IMR-90 (cell line): Measurements from ENCODE around the gene PAQR7. TPM values are rescaled to one million over a fixed set of nuclear protein-coding genes. Genes with fewer than 3 reads are reported as not detected.

Experiments
- ATAC-seq: fragments of 200-7000 bp; cut with Tn5 transposase; 2 replicates; pipeline ENCODE4 v1.9.1; 2020; ENCODE audit warnings: low read depth, mild to moderate bottlenecking, moderate library complexity
- BruUV-seq: library from RNA; stranded (reverse); fragments of 400-500 nt; replicated peaks from 2 replicates; lab custom pipeline; 2021; lab: Mats Ljungman, UMichigan
- CTCF ChIA-PET: fragments of 300-600 bp; formaldehyde crosslinking; extraction: SDS; loops from one replicate; lab custom pipeline; 2021; ENCODE audit warnings: antibody characterized with exemption; lab: Yijun Ruan, JAX
- POLR2A ChIA-PET: fragments of 300-600 bp; sonication (Branson Sonifier 250); formaldehyde crosslinking; loops from one replicate; lab custom pipeline; 2022; ENCODE audit warnings: antibody characterized with exemption; ENCODE audit not compliant: unreplicated experiment; lab: Charles Lee
- DNase-seq: peaks from one replicate; pipeline ENCODE4 v3.0.0; 2013
- H2AFZ ChIP-seq: replicated peaks from 2 replicates; pipeline ENCODE3; 2013; ENCODE audit warnings: low read length, mild to moderate bottlenecking; ENCODE audit not compliant: poor library complexity
- H2AK5ac ChIP-seq: 2 replicates; pipeline ENCODE4 v1.6.1; 2013; ENCODE audit warnings: low read depth, low read length, inconsistent platforms
- H2AK9ac ChIP-seq: replicated peaks from 2 replicates; pipeline ENCODE3; 2013; ENCODE audit warnings: mild to moderate bottlenecking, low read depth, low read length, moderate library complexity; ENCODE audit not compliant: poor library complexity
- H2BK120ac ChIP-seq: 2 replicates; pipeline ENCODE4 v1.6.1; 2013; ENCODE audit warnings: low read depth, low read length, inconsistent platforms
- H2BK15ac ChIP-seq: 3 replicates; pipeline ENCODE4 v1.6.1; 2013; ENCODE audit warnings: low read depth, low read length, inconsistent platforms
- H2BK20ac ChIP-seq: 2 replicates; pipeline ENCODE4 v1.6.1; 2013; ENCODE audit warnings: low read depth, mild to moderate bottlenecking, inconsistent platforms, low read length, moderate library complexity
- H2BK5ac ChIP-seq: 2 replicates; pipeline ENCODE4 v1.6.1; 2013; ENCODE audit warnings: mild to moderate bottlenecking, low read depth, low read length, inconsistent platforms; ENCODE audit not compliant: poor library complexity, severe bottlenecking
- H3K14ac ChIP-seq: replicated peaks from 2 replicates; pipeline ENCODE4 v1.6.1; 2013; ENCODE audit warnings: low read depth, low read length, inconsistent platforms
- H3K18ac ChIP-seq: 2 replicates; pipeline ENCODE4 v1.6.1; 2013; ENCODE audit warnings: low read depth, low read length, control low read depth
- H3K23ac ChIP-seq: 2 replicates; pipeline ENCODE4 v1.6.1; 2013; ENCODE audit warnings: low read depth, low read length, inconsistent platforms
- H3K27ac ChIP-seq: 2 replicates; pipeline ENCODE4 v1.5.1; 2013; ENCODE audit warnings: mild to moderate bottlenecking, control low read depth, low read length; ENCODE audit not compliant: insufficient read depth
- H3K27me3 ChIP-seq: 2 replicates; pipeline ENCODE4 v1.6.1; 2013; ENCODE audit warnings: low read length; ENCODE audit not compliant: control insufficient read depth, insufficient read depth
- H3K36me3 ChIP-seq: 2 replicates; pipeline ENCODE4 v1.6.1; 2013; ENCODE audit warnings: low read length, mixed read lengths; ENCODE audit not compliant: control insufficient read depth, insufficient read depth
- H3K4ac ChIP-seq: 2 replicates; pipeline ENCODE4 v1.6.1; 2013; ENCODE audit warnings: low read depth, low read length, inconsistent platforms
- H3K4me1 ChIP-seq: 2 replicates; pipeline ENCODE4 v1.6.1; 2013; ENCODE audit warnings: low read length, mixed read lengths; ENCODE audit not compliant: control insufficient read depth, insufficient read depth
- H3K4me2 ChIP-seq: 2 replicates; pipeline ENCODE4 v1.6.1; 2013; ENCODE audit warnings: low read depth, mild to moderate bottlenecking, control low read depth, low read length, moderate library complexity
- H3K4me3 ChIP-seq: 2 replicates; pipeline ENCODE4 v1.5.1; 2013; ENCODE audit warnings: low read depth, mild to moderate bottlenecking, control low read depth, low read length, moderate library complexity; ENCODE audit not compliant: insufficient read depth
- H3K56ac ChIP-seq: 2 replicates; pipeline ENCODE4 v1.6.1; 2013; ENCODE audit warnings: low read length, inconsistent platforms; ENCODE audit not compliant: insufficient read depth; ENCODE audit errors: extremely low read depth
- H3K79me1 ChIP-seq, 2 experiments: 2 replicates each; pipeline ENCODE4 v1.6.1; 2013; ENCODE audit warnings: low read length in 2 of 2, inconsistent platforms in 1 of 2, low read depth in 1 of 2
- H3K9ac ChIP-seq: 2 replicates; pipeline ENCODE4 v1.6.1; 2013; ENCODE audit warnings: low read depth, low read length, control low read depth
- H3K9me1 ChIP-seq: 2 replicates; pipeline ENCODE4 v1.6.1; 2013; ENCODE audit warnings: low read length, inconsistent platforms; ENCODE audit not compliant: insufficient read depth
- H3K9me3 ChIP-seq: 2 replicates; pipeline ENCODE4 v1.6.1; 2013; ENCODE audit warnings: low read length; ENCODE audit not compliant: control insufficient read depth, insufficient read depth
- H4K20me1 ChIP-seq: 2 replicates; pipeline ENCODE4 v1.6.1; 2013; ENCODE audit warnings: low read length, inconsistent platforms; ENCODE audit not compliant: insufficient read depth
- H4K5ac ChIP-seq: 2 replicates; pipeline ENCODE4 v1.6.1; 2013; ENCODE audit warnings: mild to moderate bottlenecking, low read depth, low read length, control low read depth
- H4K8ac ChIP-seq, 2 experiments: 2 replicates each; pipeline ENCODE4 v1.6.1; 2013; ENCODE audit warnings: low read depth in 2 of 2, low read length in 2 of 2, control low read depth in 1 of 2, inconsistent platforms in 1 of 2
- H4K91ac ChIP-seq: 2 replicates; pipeline ENCODE4 v1.6.1; 2013; ENCODE audit warnings: low read depth, low read length, inconsistent platforms; ENCODE audit not compliant: insufficient read depth
- CEBPB ChIP-seq: IDR thresholded peaks from 2 replicates; pipeline ENCODE4 v1.6.1; 2012; ENCODE audit warnings: low read depth, low read length, improper control_type of control experiment
- CTCF ChIP-seq: conservative IDR thresholded peaks from 2 replicates; pipeline ENCODE4 v1.5.1; 2012; ENCODE audit warnings: mild to moderate bottlenecking, low read depth, low read length, improper control_type of control experiment
- ELK1 ChIP-seq: fragments of 150-350 bp; IDR thresholded peaks from 2 replicates; pipeline ENCODE4 v1.6.1; 2016; ENCODE audit warnings: low read depth, mild to moderate bottlenecking, low read length, moderate library complexity, borderline replicate concordance
- MAFK ChIP-seq: IDR thresholded peaks from 2 replicates; pipeline ENCODE4 v1.6.1; 2012; ENCODE audit warnings: low read depth, low read length, improper control_type of control experiment
- MXI1 ChIP-seq: IDR thresholded peaks from 2 replicates; pipeline ENCODE4 v1.6.1; 2012; ENCODE audit warnings: low read depth, mild to moderate bottlenecking, low read length, moderate library complexity, borderline replicate concordance
- NFE2L2 ChIP-seq: fragments of 150-350 bp; IDR thresholded peaks from 2 replicates; pipeline ENCODE4 v1.6.1; 2016; ENCODE audit warnings: low read depth, mild to moderate bottlenecking, low read length
- POLR2A ChIP-seq: IDR thresholded peaks from 2 replicates; pipeline ENCODE4 v1.6.1; 2012; ENCODE audit warnings: mild to moderate bottlenecking, low read depth, low read length
- RCOR1 ChIP-seq: IDR thresholded peaks from 2 replicates; pipeline ENCODE4 v1.6.1; 2012; ENCODE audit warnings: mild to moderate bottlenecking, low read length, improper control_type of control experiment; ENCODE audit not compliant: insufficient replicate concordance
- RFX5 ChIP-seq: IDR thresholded peaks from 2 replicates; pipeline ENCODE4 v1.8.0; 2012; ENCODE audit warnings: low read depth, mild to moderate bottlenecking, low read length, moderate library complexity
- WGBS, 2 experiments: methylation state at CpG; one replicate each; pipeline versions ENCODE4 v1.1.5 to v1.1.7; 2013; ENCODE audit warnings: missing lambda C conversion rate in 2 of 2; ENCODE audit not compliant: insufficient read length in 1 of 2; ENCODE audit errors: extremely low coverage in 2 of 2; 5-methylcytosine and 5-hydroxymethylcytosine counted together
- dilution Hi-C: fragments of 300-500 bp; cut with HindIII; formaldehyde crosslinking; loops from one replicate; pipeline ENCODE4 v1.14.3; 2018; ENCODE audit warnings: low sequenced_read_pairs; ENCODE audit not compliant: unreplicated experiment
- in situ Hi-C: fragments of 300-500 bp; cut with MboI; formaldehyde crosslinking; loops from 3 replicates; pipeline ENCODE4 v1.14.3; 2019; ENCODE audit warnings: low sequenced_read_pairs, inconsistent platforms, mixed read lengths
- intact Hi-C: fragments of 100-400 bp; cut with micrococcal nuclease; formaldehyde crosslinking; loops from 2 replicates; pipeline ENCODE4 v1.10.0; 2022
- polyA plus RNA-seq, 3 experiments: library from polyadenylated mRNA; depleted of rRNA; stranded (reverse); fragments of >200 nt; gene quantifications; 2 replicates each; pipeline ENCODE4 v1.2.3, GENCODE V29; 2012; ENCODE audit warnings: low replicate concordance in 1 of 3
- total RNA-seq: library from RNA; depleted of rRNA; stranded (reverse); fragments of >200 nt; gene quantifications from 2 replicates; pipeline ENCODE4 v1.2.3, GENCODE V29; 2012

Gene PAQR7
- total and polyA plus RNA-seq, 2 of the 4 experiments (the other 2 are of a cell fraction) = 9.0 to 12.9 TPM

GRCh38 chr1:25845664-25846063, 29.8 kb downstream of the PAQR7 start:
- H4K5ac ChIP-seq = no peak overlapping the region
- no peak overlapping the region for H2BK5ac ChIP-seq
- peaks cover 11 to 20% of the 10 kb centered on the region in 2 experiments; a peak in 3 of 4 replicates for H3K79me1 ChIP-seq
- no peak overlapping the region for H3K9ac ChIP-seq
- ATAC-seq = no peak
- no peak overlapping the region for H4K91ac ChIP-seq
- H4K8ac ChIP-seq = no peak overlapping the region
- no peak overlapping the region for H3K14ac ChIP-seq
- H2BK15ac ChIP-seq = no peak overlapping the region
- no peak for DNase-seq
- H3K27me3 ChIP-seq = no peaks in the 10 kb centered on the region
- H3K4ac ChIP-seq = no peak overlapping the region
- H3K27ac ChIP-seq = no peak overlapping the region
- no CpG with 5 or more reads among the region's 5 CpGs for WGBS, 2 experiments
- H2BK20ac ChIP-seq = no peak overlapping the region
- H3K23ac ChIP-seq = no peak overlapping the region
- H2AK5ac ChIP-seq = no peak overlapping the region
- no peak overlapping the region for H2BK120ac ChIP-seq
- H3K9me3 ChIP-seq = no peaks in the 10 kb centered on the region
- CTCF ChIA-PET = no interaction called here
- no peaks in the 10 kb centered on the region for H3K36me3 ChIP-seq
- no peaks in the 10 kb centered on the region for H4K20me1 ChIP-seq
- no peak overlapping the region for H3K56ac ChIP-seq
- TF ChIP-seq CTCF (no peak), MXI1 (no peak), ELK1 (no peak), CEBPB (no peak), RFX5 (no peak), RCOR1 (no peak), NFE2L2 (no peak), POLR2A (no peak), MAFK (no peak)
- POLR2A ChIA-PET = no interaction called here
- in situ Hi-C loops (no loop called here), intact Hi-C loops (no loop called here), dilution Hi-C loops (no loop called here)
- no TSS peak for BruUV-seq
- no peak overlapping the region for H2AFZ ChIP-seq
- peaks cover 3% of the 10 kb centered on the region; the same call in 1 of the 2 replicates for H3K4me1 ChIP-seq
- no peak overlapping the region for H2AK9ac ChIP-seq
- no peak overlapping the region for H3K4me3 ChIP-seq
- H3K4me2 ChIP-seq = no peak overlapping the region
- peaks cover 4% of the 10 kb centered on the region; the same call in 1 of the 2 replicates for H3K9me1 ChIP-seq
- no peak overlapping the region for H3K18ac ChIP-seq
